ENCODE measurements around the gene REXO1. TPM values are rescaled to one million over a fixed set of nuclear protein-coding genes. Genes with fewer than 3 reads are reported as not detected.
A peak's percentile ranks its signal among the peaks of the same experiment; 100 is the strongest.

Gene REXO1
- total RNA-seq, 1 donor from 2014 or later = 17.7 TPM

DNA sequence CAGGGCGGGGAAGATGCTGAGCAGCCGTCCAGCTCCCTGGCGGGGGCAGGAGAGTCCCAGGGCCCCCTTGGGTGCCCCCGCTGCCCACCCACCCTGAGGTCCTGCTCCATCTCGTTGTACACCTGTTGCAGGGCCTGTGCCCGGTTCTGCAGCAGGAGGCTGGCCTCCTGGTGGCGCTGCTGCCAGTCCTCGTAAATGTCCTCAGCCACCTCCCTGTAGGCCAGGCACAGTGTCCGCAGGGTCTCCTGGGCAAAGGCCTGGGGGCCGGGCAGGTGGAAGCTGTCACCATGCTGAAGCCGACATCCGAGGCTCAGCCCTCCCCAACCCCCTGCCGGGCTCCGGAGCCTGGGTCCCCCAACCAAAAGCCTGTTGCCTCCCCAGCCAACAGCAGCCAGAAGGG, 56.4 kb downstream of the REXO1 start:
- Histone ChIP-seq H3K27ac (replicated peaks) (no peak overlapping the region), H3K4me3 (no peak overlapping the region), H3K36me3 (no peaks in the 10 kb centered on the region), H3K9me3 (replicated peaks) (no peaks in the 10 kb centered on the region), H3K4me1 (peaks cover 16% of the 10 kb centered on the region), H3K27me3 (ENCODE audit: low read depth) (peaks cover 74% of the 10 kb centered on the region)
- no peak for DNase-seq
- intact Hi-C loops (cut with micrococcal nuclease) = no loop called here
- TF ChIP-seq, protein P1, sequence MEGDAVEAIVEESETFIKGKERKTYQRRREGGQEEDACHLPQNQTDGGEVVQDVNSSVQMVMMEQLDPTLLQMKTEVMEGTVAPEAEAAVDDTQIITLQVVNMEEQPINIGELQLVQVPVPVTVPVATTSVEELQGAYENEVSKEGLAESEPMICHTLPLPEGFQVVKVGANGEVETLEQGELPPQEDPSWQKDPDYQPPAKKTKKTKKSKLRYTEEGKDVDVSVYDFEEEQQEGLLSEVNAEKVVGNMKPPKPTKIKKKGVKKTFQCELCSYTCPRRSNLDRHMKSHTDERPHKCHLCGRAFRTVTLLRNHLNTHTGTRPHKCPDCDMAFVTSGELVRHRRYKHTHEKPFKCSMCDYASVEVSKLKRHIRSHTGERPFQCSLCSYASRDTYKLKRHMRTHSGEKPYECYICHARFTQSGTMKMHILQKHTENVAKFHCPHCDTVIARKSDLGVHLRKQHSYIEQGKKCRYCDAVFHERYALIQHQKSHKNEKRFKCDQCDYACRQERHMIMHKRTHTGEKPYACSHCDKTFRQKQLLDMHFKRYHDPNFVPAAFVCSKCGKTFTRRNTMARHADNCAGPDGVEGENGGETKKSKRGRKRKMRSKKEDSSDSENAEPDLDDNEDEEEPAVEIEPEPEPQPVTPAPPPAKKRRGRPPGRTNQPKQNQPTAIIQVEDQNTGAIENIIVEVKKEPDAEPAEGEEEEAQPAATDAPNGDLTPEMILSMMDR (IDR thresholded peaks at IDR 0.05; ENCODE audit: borderline replicate concordance) = no peak

DNA sequence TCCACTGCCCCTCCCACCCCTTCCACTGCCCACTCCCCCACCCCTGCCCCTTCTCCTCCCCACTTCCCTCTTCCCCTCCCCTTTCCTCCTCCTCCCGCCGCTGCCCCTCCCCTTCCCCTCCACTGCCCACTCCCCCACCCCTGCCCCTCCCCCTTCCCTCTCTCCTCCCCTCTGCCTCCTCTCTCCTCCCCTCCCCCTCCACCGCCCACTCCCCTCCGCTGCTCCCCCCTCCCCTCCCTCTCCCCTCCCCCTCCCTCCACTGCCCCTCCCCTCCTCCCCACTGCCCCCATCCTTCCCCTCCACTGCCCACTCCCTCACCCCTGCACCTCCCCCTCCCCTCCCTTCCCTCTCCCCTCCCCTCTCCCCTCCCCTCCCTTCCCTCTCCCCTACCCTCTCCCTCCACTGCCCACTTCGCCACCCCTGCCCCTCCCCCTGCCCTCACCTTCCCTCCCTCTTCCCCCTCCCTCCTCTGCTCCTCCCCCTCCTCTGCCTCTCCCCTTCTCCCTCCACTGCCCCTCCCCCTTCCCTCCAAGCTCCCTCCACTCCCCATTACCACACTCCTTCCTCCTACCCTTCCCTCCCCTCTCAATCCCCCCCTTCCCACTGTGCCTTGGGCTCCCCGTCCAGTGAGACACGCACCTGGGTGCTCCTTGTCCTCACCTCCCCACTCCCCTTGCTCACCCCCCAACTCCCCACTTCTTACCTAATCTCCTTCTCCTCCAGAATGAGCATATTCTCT, 58.1 kb downstream of the REXO1 start:
- TF ChIP-seq, protein P1 (IDR thresholded peaks at IDR 0.05; ENCODE audit: borderline replicate concordance) = no peak
- Histone ChIP-seq H3K4me1 (peaks cover 12% of the 10 kb centered on the region), H3K4me3 (peak overlapping the region; percentile 51), H3K27ac (replicated peaks) (no peak overlapping the region), H3K9me3 (replicated peaks) (no peaks in the 10 kb centered on the region), H3K27me3 (ENCODE audit: low read depth) (peaks cover 77% of the 10 kb centered on the region), H3K36me3 (no peaks in the 10 kb centered on the region)
- intact Hi-C loops (cut with micrococcal nuclease) = no loop called here
- DNase-seq = no peak

DNA sequence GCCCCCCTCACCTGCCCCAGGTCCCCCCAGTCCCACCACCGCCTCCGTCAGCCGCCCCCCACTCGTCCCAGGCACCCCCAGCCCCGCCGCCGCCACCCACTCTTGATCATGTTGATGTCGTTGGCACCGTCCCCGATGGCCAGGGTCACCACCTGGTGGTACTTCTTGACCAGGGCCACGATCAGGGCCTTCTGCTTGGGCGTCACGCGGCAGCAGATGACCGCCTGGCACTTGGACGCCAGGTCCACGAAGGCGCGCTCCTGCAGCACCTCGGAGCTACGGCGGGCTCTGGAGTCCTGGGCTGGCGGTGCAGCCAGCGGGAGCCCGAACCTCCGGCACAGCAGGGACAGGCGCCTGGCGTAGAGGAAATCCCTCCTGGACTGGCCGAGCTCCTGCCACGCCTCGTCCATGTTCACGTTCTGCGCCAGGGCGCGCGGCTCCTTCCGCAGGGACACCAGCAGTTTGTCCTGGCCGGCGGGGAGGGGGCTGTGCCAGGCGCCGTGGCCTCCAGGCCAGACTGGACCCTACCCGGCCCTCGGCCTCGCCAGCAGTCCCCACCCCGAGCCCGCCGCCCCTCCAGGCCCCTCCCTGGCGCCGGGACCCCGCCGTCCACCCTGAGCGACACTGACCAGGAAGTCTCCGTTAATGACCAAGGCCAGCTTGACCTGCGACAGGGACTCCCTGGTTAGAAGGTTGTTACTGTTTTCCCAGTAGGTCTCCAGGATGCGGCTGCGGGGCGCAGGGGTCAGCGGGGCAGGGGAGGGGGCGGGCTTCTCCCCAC, 58.8 kb downstream of the REXO1 start:
- peak overlapping the region; percentile 51 for H3K4me3 ChIP-seq
- H3K36me3 ChIP-seq = no peaks in the 10 kb centered on the region
- TF ChIP-seq, protein P1 (IDR thresholded peaks at IDR 0.05; ENCODE audit: borderline replicate concordance) = no peak
- intact Hi-C loops (cut with micrococcal nuclease) = no loop called here
- peaks cover 12% of the 10 kb centered on the region for H3K4me1 ChIP-seq
- H3K27ac ChIP-seq (replicated peaks) = no peak overlapping the region
- peaks cover 77% of the 10 kb centered on the region for H3K27me3 ChIP-seq (ENCODE audit: low read depth)
- no peak for DNase-seq
- H3K9me3 ChIP-seq (replicated peaks) = no peaks in the 10 kb centered on the region

DNA sequence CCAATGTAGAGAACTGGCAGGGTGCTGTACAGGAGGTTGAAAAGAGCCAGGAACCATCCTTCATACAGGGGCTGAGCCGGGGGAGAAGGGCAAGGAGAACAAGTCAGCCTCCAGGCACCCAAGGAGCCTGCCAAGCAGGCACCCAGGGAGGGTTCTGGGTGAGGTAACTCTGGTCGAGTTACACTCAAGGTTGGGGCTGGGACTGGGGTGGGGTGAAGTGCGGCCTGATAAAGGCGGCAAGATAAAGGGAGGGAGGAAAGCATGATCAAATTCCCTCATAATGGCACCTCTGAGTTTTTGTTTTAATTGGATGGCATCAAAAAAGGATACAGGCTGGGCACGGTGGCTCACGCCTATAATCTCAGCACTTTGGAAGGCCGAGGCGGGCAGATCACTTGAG, 61.2 kb downstream of the REXO1 start:
- Histone ChIP-seq H3K27ac (replicated peaks) (no peak overlapping the region), H3K36me3 (no peaks in the 10 kb centered on the region), H3K27me3 (ENCODE audit: low read depth) (peaks cover 91% of the 10 kb centered on the region), H3K4me3 (no peak overlapping the region), H3K9me3 (replicated peaks) (peaks cover 11% of the 10 kb centered on the region), H3K4me1 (peaks cover 12% of the 10 kb centered on the region)
- DNase-seq = no peak
- intact Hi-C loops (cut with micrococcal nuclease) = no loop called here
- TF ChIP-seq, protein P1 (IDR thresholded peaks at IDR 0.05; ENCODE audit: borderline replicate concordance) = no peak

DNA sequence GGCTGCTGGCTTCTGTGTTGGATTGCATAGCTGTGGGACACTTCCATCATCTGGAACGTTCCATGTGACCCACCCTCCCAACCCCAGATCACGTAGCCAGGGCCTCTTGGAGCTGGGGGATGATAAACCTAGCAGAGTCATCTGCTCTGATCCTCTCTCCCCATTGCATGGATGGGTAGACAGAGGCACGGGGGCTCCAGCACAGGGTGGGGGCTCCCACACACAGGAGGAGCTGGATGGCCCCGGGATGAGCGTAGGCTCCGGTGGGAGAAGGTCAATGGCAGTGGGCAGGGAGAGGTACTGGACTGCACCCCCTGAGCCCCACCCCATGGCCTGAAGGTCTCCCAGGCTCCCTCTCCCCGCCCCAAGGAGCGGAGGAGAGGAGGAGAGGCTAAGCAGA, 61.6 kb downstream of the REXO1 start:
- Histone ChIP-seq H3K27me3 (ENCODE audit: low read depth) (peaks cover 91% of the 10 kb centered on the region), H3K36me3 (no peaks in the 10 kb centered on the region)

More for the DNA sequence above, 61.6 kb downstream of the REXO1 start:
- DNase-seq = no peak
- peaks cover 12% of the 10 kb centered on the region for H3K4me1 ChIP-seq
- TF ChIP-seq, protein P1 (IDR thresholded peaks at IDR 0.05; ENCODE audit: borderline replicate concordance) = no peak
- H3K27ac ChIP-seq (replicated peaks) = no peak overlapping the region
- intact Hi-C loops (cut with micrococcal nuclease) = no loop called here
- H3K9me3 ChIP-seq (replicated peaks) = peaks cover 16% of the 10 kb centered on the region
- no peak overlapping the region for H3K4me3 ChIP-seq
